SK-N-SH (cell line): ENCODE data around the gene FNDC3B.

Source experiments
- ELF1 ChIP-seq: IDR thresholded peaks from 2 replicates; pipeline ENCODE4 v1.4.0; 2012
- EP300 ChIP-seq, 2 experiments: IDR thresholded peaks; 2 replicates each; pipeline versions ENCODE4 v1.4.0 to v1.6.1; 2012; ENCODE audit warnings: borderline replicate concordance in 1 of 2, low read depth in 1 of 2, low read length in 1 of 2
- EZH2phosphoT487 ChIP-seq: fragments of 200-600 bp; sonication (generic); IDR thresholded peaks from 2 replicates; pipeline ENCODE4 v1.6.1; 2017; ENCODE audit warnings: low read depth, mixed run types, mild to moderate bottlenecking, antibody characterized with exemption, moderate library complexity, borderline replicate concordance
- JUND ChIP-seq: IDR thresholded peaks from 2 replicates; pipeline ENCODE4 v1.4.0; 2012
- NFIC ChIP-seq: IDR thresholded peaks from 2 replicates; pipeline ENCODE4 v1.4.0; 2012; ENCODE audit warnings: borderline replicate concordance
- TF ChIP-seq, protein P1 (sequence below): fragments of 200-600 bp; sonication (generic); IDR thresholded peaks from 2 replicates; pipeline ENCODE4 v1.6.1; 2017; ENCODE audit warnings: antibody characterized with exemption, mild to moderate bottlenecking, moderate library complexity

DNA sequence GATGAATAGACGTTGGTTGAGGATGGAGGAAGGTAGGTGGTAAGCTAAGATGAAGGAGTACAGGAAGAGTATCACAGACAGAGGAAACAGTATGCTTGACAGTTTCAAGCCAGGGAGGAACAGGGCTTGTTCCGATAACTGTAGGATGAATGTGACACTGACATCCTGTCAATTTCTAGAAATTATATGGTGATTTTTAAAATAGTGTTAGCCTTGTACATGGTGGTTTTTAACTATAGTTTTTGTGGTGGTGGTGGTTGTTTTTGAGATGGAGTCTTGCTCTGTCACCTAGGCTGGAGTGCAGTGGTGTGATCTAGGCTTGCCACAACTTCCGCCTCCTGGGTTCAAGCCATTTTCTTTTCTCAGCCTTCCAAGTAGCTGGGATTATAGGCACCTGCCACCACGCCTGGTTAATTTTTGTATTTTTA, 92.8 kb downstream of the FNDC3B start:
- TF ChIP-seq, protein P1, sequence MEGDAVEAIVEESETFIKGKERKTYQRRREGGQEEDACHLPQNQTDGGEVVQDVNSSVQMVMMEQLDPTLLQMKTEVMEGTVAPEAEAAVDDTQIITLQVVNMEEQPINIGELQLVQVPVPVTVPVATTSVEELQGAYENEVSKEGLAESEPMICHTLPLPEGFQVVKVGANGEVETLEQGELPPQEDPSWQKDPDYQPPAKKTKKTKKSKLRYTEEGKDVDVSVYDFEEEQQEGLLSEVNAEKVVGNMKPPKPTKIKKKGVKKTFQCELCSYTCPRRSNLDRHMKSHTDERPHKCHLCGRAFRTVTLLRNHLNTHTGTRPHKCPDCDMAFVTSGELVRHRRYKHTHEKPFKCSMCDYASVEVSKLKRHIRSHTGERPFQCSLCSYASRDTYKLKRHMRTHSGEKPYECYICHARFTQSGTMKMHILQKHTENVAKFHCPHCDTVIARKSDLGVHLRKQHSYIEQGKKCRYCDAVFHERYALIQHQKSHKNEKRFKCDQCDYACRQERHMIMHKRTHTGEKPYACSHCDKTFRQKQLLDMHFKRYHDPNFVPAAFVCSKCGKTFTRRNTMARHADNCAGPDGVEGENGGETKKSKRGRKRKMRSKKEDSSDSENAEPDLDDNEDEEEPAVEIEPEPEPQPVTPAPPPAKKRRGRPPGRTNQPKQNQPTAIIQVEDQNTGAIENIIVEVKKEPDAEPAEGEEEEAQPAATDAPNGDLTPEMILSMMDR = no peak
- TF ChIP-seq EZH2phosphoT487 (no peak), ELF1 (no peak), JUND (no peak), NFIC (no peak), EP300 (IDR thresholded peaks at IDR 0.05; ENCODE audit: borderline replicate concordance in 1 of 2, low read depth in 1 of 2, low read length in 1 of 2) (no peak)
